GM18867 (cell line): ENCODE results near the gene PPCDC.
"Not testable (repeated sequence)": the region's sequence is repeated elsewhere in the genome, so short reads cannot be mapped to it uniquely, and the experiment has no call there.

Source experiments
- ATAC-seq: cut with Tn5 transposase; IDR thresholded peaks from one replicate; pipeline ENCODE4 v1.9.1; 2021; ENCODE audit warnings: mild to moderate bottlenecking, moderate library complexity; ENCODE audit not compliant: unreplicated experiment

PPCDC gene

GRCh38 chr15:75065851-75066509, 42.6 kb downstream of the PPCDC start:
- ATAC-seq: no peak

DNA sequence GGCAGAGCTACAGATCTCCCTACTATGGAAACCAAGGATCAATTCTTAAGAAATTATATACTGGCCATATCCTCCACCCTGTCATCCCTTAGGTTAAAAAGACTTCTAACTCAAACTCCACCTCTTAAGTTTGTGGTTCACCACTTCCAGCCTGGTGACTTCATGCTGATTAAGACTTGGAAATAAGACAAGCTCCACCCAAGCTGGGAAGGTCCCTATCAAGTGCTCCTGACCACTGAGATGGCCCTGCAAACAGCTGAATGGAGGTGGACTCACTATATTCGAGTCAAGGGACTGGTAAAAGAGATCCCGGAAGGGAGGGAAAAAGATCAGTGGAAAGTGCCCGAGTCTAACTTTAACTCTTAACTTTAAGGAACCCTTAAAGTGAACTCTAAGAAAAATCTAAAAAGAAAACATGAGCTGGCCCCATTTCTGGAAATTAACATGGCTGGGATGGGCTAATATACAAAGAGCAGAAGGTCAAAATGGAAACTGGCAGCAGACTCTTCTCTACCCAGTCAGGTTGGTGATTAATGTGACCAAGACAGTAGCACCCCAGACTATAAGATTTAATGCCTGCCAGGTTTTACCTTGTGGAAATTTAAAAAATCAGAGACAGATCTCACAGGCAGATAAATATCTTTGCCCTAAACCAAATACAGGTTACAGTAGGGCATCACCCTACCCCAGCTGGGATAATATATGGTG, 43.9 kb downstream of the PPCDC start:
- ATAC-seq: no peak

DNA sequence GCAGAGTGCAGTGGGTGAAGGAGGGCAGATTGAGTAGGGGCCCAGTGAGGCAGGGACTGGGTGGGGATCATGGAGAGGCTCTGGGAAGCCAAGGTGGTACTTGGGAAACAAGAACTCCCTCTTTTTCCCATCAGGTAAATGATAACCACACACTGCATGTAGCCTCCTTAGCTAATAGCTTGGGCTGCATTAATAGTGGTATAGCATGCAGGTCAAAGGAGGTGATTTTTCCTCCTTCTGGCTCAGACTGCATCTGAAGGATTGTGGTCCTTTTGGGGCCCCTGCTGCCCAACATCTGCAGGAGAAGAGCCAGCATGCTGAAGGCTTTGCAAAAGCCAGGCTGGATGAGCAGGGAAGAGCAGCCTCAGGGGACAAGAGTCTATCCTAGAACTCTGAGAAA, 45.4 kb downstream of the PPCDC start:
- no peak for ATAC-seq

GRCh38 chr15:75069301-75069925, 46.0 kb downstream of the PPCDC start:
- peak; percentile 86 for ATAC-seq

GRCh38 chr15:75070674-75071073, 47.3 kb downstream of the PPCDC start:
- ATAC-seq: no peak

GRCh38 chr15:75073197-75073596, 49.8 kb downstream of the PPCDC start:
- ATAC-seq: no peak

DNA sequence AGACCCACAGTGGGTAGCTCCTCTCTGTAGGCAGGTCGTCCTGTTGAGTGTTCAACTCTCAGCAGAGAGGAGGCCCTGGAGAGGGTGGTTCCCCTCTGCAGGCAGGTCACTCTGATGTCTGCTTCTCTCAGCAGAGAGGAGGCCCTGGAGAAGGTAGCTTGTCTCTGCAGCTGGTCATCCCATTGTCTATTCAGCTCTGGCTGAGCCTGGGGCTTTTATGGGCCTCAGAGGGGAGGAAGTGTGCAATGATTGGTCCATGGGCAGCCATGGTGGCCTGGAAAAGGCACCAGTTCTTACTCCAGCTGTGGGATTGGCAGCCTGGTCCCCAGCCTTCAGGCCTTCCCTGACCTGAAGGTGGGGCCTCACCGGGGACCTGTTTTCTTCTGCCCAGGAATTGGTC, 52.9 kb downstream of the PPCDC start:
- no peak for ATAC-seq

DNA sequence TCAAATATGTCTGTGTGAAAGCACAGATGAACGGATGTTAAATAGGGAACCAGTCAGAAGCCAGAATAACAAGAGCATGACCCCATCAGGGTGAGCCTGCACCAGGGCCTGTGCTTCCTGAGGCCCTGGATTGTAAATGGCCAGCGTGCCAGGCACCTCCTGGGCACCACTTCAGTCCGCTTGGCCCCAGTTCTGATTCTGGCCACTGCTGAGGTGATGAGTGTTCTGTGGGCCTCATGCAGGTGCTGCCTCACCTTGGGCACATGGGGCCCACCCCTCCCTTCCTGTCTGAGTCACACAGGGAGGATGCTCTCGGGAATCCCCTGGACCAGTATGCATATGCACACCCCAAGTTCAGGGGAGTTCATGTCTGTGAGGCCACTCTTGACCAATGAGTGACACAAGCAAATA, 54.2 kb downstream of the PPCDC start:
- not testable (repeated sequence) for ATAC-seq

DNA sequence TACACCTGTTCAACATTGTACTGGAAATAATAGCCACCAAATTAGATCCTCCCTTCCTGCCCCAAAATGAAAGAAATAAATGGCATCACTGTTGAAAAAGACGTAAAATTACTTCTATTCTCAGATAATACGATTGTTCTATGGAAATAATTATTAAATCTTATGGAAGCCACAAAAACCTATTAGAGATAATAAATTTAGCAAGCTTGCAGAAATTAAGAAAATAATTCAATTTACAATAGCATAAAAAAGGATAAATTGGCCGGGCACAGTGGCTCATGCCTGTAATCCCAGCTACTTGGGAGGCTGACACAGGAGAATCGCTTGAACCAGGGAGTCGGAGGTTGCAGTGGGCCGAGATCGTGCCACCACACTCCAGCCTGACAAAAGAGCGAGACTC, 57.8 kb downstream of the PPCDC start:
- no peak for ATAC-seq

GRCh38 chr15:75082689-75083088, 59.3 kb downstream of the PPCDC start:
- no peak for ATAC-seq

DNA sequence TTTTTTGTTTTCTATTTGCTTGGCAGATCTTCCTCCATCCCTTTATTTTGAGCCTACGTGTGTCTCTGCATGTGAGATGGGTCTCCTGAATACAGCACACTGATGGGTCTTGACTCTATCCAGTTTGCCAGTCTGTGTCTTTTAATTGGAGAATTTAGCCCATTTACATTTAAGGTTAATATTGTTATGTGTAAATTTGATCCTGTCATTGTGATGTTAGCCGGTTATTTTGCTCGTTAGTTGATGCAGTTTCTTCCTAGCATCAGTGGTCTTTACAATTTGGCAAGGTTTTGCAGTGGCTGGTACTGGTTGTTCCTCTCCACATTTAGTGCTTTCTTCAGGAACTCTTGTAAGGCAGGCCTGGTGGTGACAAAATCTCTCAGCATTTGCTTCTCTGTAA, 62.3 kb downstream of the PPCDC start:
- ATAC-seq: not testable (repeated sequence)

DNA sequence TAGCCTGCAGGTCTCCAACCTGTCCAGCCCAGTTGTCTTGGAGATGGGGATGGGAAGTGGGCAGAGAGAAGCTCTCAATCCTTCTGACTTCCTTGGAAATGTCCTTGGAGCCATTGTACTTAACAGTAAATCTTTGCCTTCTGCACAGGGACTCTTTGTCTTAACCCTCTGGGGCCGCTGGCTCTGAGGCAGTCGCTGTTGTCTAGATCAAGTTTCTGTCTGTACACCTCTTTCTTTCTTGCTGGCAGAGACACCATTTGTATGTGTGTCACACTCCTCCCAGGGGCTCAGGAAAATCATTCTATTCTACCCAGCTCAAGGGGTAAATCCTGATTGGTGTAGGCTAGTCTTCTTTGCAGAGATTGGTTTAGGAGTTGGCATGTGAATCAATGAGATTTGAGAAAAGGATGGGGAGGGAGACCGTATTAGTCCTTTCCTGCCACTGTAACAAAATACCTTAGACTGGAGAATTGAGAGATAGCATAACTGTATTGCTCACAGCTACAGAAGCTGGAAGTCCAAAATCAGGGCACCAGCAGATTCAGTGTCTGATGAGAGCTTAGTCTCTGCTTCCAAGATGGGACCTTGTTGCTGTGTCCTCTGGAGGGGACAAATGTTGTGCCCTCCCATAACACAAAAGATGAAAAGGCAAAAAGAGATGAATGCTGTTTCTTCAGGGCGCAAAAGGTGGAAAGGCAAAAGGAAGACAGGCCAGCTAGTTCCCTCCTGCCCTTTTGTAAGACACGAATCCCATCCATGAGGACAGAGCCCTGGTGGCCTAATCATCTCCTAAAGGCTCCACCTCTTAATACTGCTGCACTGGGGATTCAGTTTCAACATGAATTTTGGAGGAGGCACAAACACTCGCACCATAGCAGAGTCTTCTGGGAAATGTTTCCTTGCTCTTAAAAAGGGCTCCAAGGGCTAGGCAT, 66.3 kb downstream of the PPCDC start:
- ATAC-seq: no peak

DNA sequence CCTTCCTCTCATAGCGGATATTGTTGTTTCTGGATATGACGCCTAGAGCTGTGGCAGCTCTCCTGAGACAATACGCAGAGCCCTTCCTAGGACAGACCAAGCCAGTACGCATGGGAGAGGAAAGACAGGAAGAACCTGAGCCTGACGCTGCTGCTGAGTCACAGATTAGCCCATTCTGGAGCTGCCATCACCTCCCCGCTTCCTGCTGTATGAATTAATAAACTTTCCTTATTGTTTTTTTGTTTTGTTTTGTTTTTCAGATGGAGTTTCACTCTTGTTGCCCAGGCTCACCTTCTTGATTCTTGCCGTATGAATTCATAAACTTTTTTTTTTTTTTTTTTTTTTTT, 67.0 kb downstream of the PPCDC start:
- ATAC-seq: no peak

GRCh38 chr15:75091814-75092213, 68.4 kb downstream of the PPCDC start:
- no peak for ATAC-seq

- not testable (repeated sequence) for ATAC-seq
Measured at GRCh38 chr15:75094961-75095478, 71.6 kb downstream of the PPCDC start.

DNA sequence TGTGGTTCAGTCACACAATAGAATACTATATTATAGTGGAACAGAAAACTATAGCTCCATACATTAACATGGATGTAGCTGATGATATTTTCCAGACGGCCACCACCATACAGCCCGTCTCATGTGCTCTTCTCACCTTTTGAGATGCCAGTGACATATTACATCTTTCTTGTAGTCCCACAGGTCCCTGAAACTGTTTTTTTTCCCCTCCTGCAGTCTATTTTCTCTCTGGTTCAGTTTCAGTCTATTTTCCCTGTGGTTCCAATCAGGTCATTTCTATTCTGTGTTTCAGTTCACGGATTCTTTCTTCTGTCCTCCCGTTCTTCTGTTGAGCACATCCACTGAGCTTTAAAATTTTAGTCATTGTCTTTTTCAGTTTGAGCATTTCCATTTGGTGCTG, 72.2 kb downstream of the PPCDC start:
- no peak for ATAC-seq

GRCh38 chr15:75097939-75098338, 74.5 kb downstream of the PPCDC start:
- ATAC-seq: no peak

DNA sequence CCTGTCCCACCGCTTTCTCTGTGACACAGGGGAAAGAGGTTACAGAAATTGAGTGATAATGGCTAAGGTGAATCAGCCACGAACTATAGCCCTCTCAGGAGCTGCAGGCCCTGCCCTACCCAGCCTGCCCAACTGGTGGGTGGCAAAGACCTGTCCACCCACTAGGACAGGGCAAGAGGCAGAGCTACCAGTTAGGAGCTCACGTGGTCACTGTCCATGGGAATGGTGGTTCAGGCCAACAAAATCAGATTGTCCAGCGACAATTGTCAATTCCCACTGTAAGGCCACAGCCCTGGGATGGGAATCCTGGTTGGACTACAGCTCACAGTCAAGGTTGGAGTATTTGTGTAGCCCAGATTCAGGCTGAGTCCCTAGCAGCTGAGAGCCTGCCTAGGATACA, 75.0 kb downstream of the PPCDC start:
- no peak for ATAC-seq
